Measurements from ENCODE around the gene GRK5. TPM values are rescaled to one million over a fixed set of nuclear protein-coding genes. Genes with fewer than 3 reads are reported as not detected.

The GRK5 gene
- polyA plus RNA-seq, 1 donor from 2014 or later: 34.9 TPM

DNA sequence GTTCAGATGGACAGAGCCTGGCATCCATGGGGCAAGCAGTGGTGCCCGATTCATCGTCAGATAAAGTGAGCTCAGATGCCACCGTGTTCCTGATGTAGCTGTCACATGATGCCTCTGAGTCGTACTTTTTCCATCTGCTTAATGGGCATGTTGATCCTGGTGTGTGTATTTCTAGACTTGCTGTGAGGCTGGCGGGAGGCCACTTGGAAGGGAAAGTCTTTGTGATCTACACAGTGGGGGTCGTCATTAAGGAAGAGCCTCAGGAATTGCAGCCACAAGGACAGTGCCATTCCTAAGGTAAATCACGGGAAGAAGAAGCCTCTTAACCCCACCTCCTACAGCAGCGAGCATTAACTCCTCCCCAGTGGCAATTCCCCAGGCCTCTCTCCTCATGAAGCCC, 272.2 kb downstream of the GRK5 start:
- Histone ChIP-seq H3K27me3 (ENCODE audit: insufficient read depth, low read depth, low read length) (no peaks in the 10 kb centered on the region), H3F3A (ENCODE audit: insufficient read depth, low read length, poor library complexity, severe bottlenecking) (no peaks in the 10 kb centered on the region), H3K79me2 (replicated peaks; ENCODE audit: insufficient read depth, low read length) (no peaks in the 10 kb centered on the region), H4K20me1 (ENCODE audit: insufficient read depth) (no peaks in the 10 kb centered on the region), H3K4me2 (ENCODE audit: low read length) (no peak overlapping the region), H3K4me3 (ENCODE audit: low read length) (no peak overlapping the region), H2AFZ (ENCODE audit: low read depth, low read length) (no peak overlapping the region), H3K9me2 (ENCODE audit: insufficient read depth, low read length) (no peaks in the 10 kb centered on the region), H3K9me3 (ENCODE audit: low read length) (no peaks in the 10 kb centered on the region), H3K9ac (ENCODE audit: low read length) (no peak overlapping the region), H3K27ac (ENCODE audit: low read length) (no peak overlapping the region), H3K36me3 (ENCODE audit: insufficient read depth, low read length) (no peaks in the 10 kb centered on the region)
- TF ChIP-seq SMC3 (conservative IDR thresholded peaks at IDR 0.05; ENCODE audit: poor library complexity): no peak
- TF ChIP-seq EP300 (conservative IDR thresholded peaks at IDR 0.05; ENCODE audit: poor library complexity, severe bottlenecking): no peak
- no peak for TF ChIP-seq TAF1 (IDR thresholded peaks at IDR 0.05; ENCODE audit: low read depth)
- no peak for TF ChIP-seq POLR2AphosphoS5 (IDR thresholded peaks at IDR 0.05)

DNA sequence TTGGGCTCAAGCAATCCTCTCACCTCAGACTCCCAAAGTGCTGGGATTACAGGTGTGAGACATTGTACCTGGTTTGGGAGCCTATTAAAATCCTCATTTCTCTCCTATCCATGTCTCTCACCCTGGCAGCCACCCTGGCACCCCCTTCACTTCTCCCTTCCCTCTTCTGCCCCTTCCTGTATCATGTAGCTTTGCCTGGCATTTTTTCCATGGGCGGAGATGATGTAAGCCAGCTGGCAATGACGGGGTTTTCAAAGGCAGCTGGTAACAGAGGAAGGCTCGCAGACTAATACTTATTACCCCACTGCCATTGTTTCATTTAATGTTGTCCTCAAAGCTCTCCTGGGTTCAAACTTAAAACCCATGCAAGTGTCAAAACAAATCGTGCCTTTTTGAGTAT, 273.3 kb downstream of the GRK5 start:
- Histone ChIP-seq H3K79me2 (replicated peaks; ENCODE audit: insufficient read depth, low read length) (no peaks in the 10 kb centered on the region), H3K9ac (ENCODE audit: low read length) (no peak overlapping the region), H3K36me3 (ENCODE audit: insufficient read depth, low read length) (no peaks in the 10 kb centered on the region), H3K4me2 (ENCODE audit: low read length) (no peak overlapping the region), H3K27ac (ENCODE audit: low read length) (no peak overlapping the region), H4K20me1 (ENCODE audit: insufficient read depth) (no peaks in the 10 kb centered on the region), H2AFZ (ENCODE audit: low read depth, low read length) (no peak overlapping the region), H3K27me3 (ENCODE audit: insufficient read depth, low read depth, low read length) (no peaks in the 10 kb centered on the region), H3K9me3 (ENCODE audit: low read length) (no peaks in the 10 kb centered on the region), H3F3A (ENCODE audit: insufficient read depth, low read length, poor library complexity, severe bottlenecking) (no peaks in the 10 kb centered on the region), H3K9me2 (ENCODE audit: insufficient read depth, low read length) (no peaks in the 10 kb centered on the region), H3K4me3 (ENCODE audit: low read length) (no peak overlapping the region)
- TF ChIP-seq POLR2AphosphoS5 (IDR thresholded peaks at IDR 0.05) (no peak), MXI1 (conservative IDR thresholded peaks at IDR 0.05; ENCODE audit: poor library complexity, severe bottlenecking) (no peak), EZH2 (IDR thresholded peaks at IDR 0.05; ENCODE audit: borderline replicate concordance, insufficient read depth, low read length, poor library complexity, severe bottlenecking) (no peak), SMC3 (conservative IDR thresholded peaks at IDR 0.05; ENCODE audit: poor library complexity) (no peak), EP300 (conservative IDR thresholded peaks at IDR 0.05; ENCODE audit: poor library complexity, severe bottlenecking) (no peak), RAD21 (conservative IDR thresholded peaks at IDR 0.05) (no peak), TAF1 (IDR thresholded peaks at IDR 0.05; ENCODE audit: low read depth) (no peak)
- TF ChIP-seq, protein P1, sequence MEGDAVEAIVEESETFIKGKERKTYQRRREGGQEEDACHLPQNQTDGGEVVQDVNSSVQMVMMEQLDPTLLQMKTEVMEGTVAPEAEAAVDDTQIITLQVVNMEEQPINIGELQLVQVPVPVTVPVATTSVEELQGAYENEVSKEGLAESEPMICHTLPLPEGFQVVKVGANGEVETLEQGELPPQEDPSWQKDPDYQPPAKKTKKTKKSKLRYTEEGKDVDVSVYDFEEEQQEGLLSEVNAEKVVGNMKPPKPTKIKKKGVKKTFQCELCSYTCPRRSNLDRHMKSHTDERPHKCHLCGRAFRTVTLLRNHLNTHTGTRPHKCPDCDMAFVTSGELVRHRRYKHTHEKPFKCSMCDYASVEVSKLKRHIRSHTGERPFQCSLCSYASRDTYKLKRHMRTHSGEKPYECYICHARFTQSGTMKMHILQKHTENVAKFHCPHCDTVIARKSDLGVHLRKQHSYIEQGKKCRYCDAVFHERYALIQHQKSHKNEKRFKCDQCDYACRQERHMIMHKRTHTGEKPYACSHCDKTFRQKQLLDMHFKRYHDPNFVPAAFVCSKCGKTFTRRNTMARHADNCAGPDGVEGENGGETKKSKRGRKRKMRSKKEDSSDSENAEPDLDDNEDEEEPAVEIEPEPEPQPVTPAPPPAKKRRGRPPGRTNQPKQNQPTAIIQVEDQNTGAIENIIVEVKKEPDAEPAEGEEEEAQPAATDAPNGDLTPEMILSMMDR (IDR thresholded peaks at IDR 0.05; ENCODE audit: poor library complexity, severe bottlenecking): no peak
- TF ChIP-seq, protein P2, sequence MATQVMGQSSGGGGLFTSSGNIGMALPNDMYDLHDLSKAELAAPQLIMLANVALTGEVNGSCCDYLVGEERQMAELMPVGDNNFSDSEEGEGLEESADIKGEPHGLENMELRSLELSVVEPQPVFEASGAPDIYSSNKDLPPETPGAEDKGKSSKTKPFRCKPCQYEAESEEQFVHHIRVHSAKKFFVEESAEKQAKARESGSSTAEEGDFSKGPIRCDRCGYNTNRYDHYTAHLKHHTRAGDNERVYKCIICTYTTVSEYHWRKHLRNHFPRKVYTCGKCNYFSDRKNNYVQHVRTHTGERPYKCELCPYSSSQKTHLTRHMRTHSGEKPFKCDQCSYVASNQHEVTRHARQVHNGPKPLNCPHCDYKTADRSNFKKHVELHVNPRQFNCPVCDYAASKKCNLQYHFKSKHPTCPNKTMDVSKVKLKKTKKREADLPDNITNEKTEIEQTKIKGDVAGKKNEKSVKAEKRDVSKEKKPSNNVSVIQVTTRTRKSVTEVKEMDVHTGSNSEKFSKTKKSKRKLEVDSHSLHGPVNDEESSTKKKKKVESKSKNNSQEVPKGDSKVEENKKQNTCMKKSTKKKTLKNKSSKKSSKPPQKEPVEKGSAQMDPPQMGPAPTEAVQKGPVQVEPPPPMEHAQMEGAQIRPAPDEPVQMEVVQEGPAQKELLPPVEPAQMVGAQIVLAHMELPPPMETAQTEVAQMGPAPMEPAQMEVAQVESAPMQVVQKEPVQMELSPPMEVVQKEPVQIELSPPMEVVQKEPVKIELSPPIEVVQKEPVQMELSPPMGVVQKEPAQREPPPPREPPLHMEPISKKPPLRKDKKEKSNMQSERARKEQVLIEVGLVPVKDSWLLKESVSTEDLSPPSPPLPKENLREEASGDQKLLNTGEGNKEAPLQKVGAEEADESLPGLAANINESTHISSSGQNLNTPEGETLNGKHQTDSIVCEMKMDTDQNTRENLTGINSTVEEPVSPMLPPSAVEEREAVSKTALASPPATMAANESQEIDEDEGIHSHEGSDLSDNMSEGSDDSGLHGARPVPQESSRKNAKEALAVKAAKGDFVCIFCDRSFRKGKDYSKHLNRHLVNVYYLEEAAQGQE (IDR thresholded peaks at IDR 0.05; ENCODE audit: borderline replicate concordance): no peak
